Choroid plexus epithelial cell (primary cell): ENCODE results near the gene PYCR2.
"Not testable (repeated sequence)": the region's sequence is repeated elsewhere in the genome, so short reads cannot be mapped to it uniquely, and the experiment has no call there.

Experiments
- DNase-seq: peaks from one replicate; pipeline ENCODE4 v3.0.0-alpha.2; 2010; ENCODE audit warnings: low read depth
- H3K4me3 ChIP-seq: 2 replicates; pipeline ENCODE4 v1.5.1; 2011; ENCODE audit warnings: low read depth, mild to moderate bottlenecking, control low read depth, low read length, moderate library complexity
- CTCF ChIP-seq: conservative IDR thresholded peaks from 2 replicates; pipeline ENCODE4 v1.5.1; 2011; ENCODE audit warnings: low read depth, mild to moderate bottlenecking, control low read depth, inconsistent platforms, low read length, moderate library complexity

The PYCR2 gene

GRCh38 chr1:225936523-225936922, 12.5 kb upstream of the PYCR2 start:
- no peak for DNase-seq
- TF ChIP-seq CTCF = no peak

GRCh38 chr1:225936086-225936485, 12.0 kb upstream of the PYCR2 start:
- not testable (repeated sequence) for DNase-seq, H3K4me3 ChIP-seq

More at GRCh38 chr1:225936523-225936922, 12.5 kb upstream of the PYCR2 start:
- H3K4me3 ChIP-seq = no peak overlapping the region

- H3K4me3 ChIP-seq = no peak overlapping the region
- no peak for TF ChIP-seq CTCF
- DNase-seq = no peak
Observed at GRCh38 chr1:225934711-225935110, 10.7 kb upstream of the PYCR2 start.

- TF ChIP-seq CTCF = no peak
- peak; percentile 38 for DNase-seq
Observed at GRCh38 chr1:225933072-225933471, 9.0 kb upstream of the PYCR2 start.

GRCh38 chr1:225931270-225932136, 7.5 kb upstream of the PYCR2 start:
- TF ChIP-seq CTCF = no peak
- H3K4me3 ChIP-seq = no peak overlapping the region
- no peak for DNase-seq

More at GRCh38 chr1:225933072-225933471, 9.0 kb upstream of the PYCR2 start:
- no peak overlapping the region for H3K4me3 ChIP-seq

- DNase-seq = no peak
- no peak overlapping the region for H3K4me3 ChIP-seq
- TF ChIP-seq CTCF = no peak
Observed at GRCh38 chr1:225930566-225930965, 6.5 kb upstream of the PYCR2 start.

- H3K4me3 ChIP-seq, DNase-seq: not testable (repeated sequence)
Observed at GRCh38 chr1:225929462-225929861, 5.4 kb upstream of the PYCR2 start.
